Peyer's patch (tissue), 4 donors: ENCODE results near the gene GGT1. TPM values are rescaled to one million over a fixed set of nuclear protein-coding genes. Genes with fewer than 3 reads are reported as not detected.
"Not testable (repeated sequence)": the region's sequence is repeated elsewhere in the genome, so short reads cannot be mapped to it uniquely, and the experiment has no call there.

ENCODE experiments used
- DNase-seq, 3 donors: peaks; one replicate each; pipeline ENCODE4 v3.0.0-alpha.2; 2017 to 2019
- H3K27ac ChIP-seq, 4 donors: fragments of 200-600 bp; sonication (generic); one replicate each; pipeline ENCODE4 v1.5.1; 2016 to 2019
- H3K27me3 ChIP-seq, 2 donors: fragments of 200-600 bp; sonication (generic); one replicate each; pipeline ENCODE4 v1.5.1; 2019
- H3K36me3 ChIP-seq, 3 donors: fragments of 200-600 bp; sonication (generic); one replicate each; pipeline ENCODE4 v1.5.1; 2016 to 2019
- H3K4me1 ChIP-seq, 4 donors: fragments of 200-600 bp; sonication (generic); one replicate each; pipeline ENCODE4 v1.5.1; 2016 to 2019
- H3K4me3 ChIP-seq, 4 donors: fragments of 200-600 bp; sonication (generic); 1 replicate in 3 of 4; 2 replicates in 1 of 4; pipeline ENCODE4 v1.5.1; 2016 to 2019; ENCODE audit warnings: mild to moderate bottlenecking in 1 of 4
- H3K9me3 ChIP-seq, 4 donors: fragments of 200-600 bp; sonication (generic); one replicate each; pipeline ENCODE4 v1.5.1; 2016 to 2019; ENCODE audit warnings: mild to moderate bottlenecking in 1 of 4
- CTCF ChIP-seq, 6 experiments: fragments of 450-650 bp in 4 of 6; fragments of 200-600 bp in 2 of 6; sonication (generic) in 1 of 6; IDR thresholded peaks; one replicate each; pipeline ENCODE4 v1.5.1; 2017 to 2019; ENCODE audit warnings: antibody characterized with exemption in 6 of 6, mild to moderate bottlenecking in 3 of 6, moderate library complexity in 1 of 6
- POLR2A ChIP-seq, 2 donors: fragments of 450-650 bp; IDR thresholded peaks; one replicate each; pipeline ENCODE4 v1.5.1; 2017; ENCODE audit warnings: antibody characterized with exemption in 2 of 2, mild to moderate bottlenecking in 2 of 2, moderate library complexity in 2 of 2
- total RNA-seq, 4 donors: library from RNA; depleted of rRNA; stranded (reverse); fragments of >200 nt; gene quantifications; one replicate each; pipeline ENCODE4 v1.1.0, GENCODE V29; 2016

GGT1 gene
- total RNA-seq, result 100 to 1,000 TPM in 3 of 4 donors, 10 to 100 TPM in 1; 63.5 to 370 (median 238) TPM

- TF ChIP-seq POLR2A (IDR thresholded peaks at IDR 0.05), result peak in 1 of 2 donors; percentile 50
- DNase-seq, H3K9me3 ChIP-seq, H3K27me3 ChIP-seq, H3K36me3 ChIP-seq: not testable (repeated sequence)
- Histone ChIP-seq H3K27ac (peak within 1 kb of the TSS; percentile 17 to 95 (median 66)), H3K4me3 (peak within 1 kb of the TSS in 3 of 4 donors; percentile 4 to 59 (median 44)), H3K4me1 (peaks cover 0 to 20% (median 4%) of the 10 kb centered on the region in 4 donors)
Observed at GRCh38 chr22:24602847-24603769, at the start of gene GGT1. Gene GGT1 (plus strand): TSS chr22:24603193. CDS start chr22:24611082, 7,889 bp downstream.

- Histone ChIP-seq H3K27ac (peak overlapping the region; percentile 87 to 99 (median 96)), H3K36me3 (peaks cover 0 to 25% (median 0%) of the 10 kb centered on the region in 3 donors), H3K27me3 (no peaks in the 10 kb centered on the region), H3K4me3 (peak overlapping the region; percentile 76 to 92 (median 80)), H3K9me3 (no peaks in the 10 kb centered on the region), H3K4me1 (peaks cover 0 to 68% (median 16%) of the 10 kb centered on the region in 4 donors)
- peak in 2 of 3 donors; percentile 69 to 74 for DNase-seq
- TF ChIP-seq CTCF (IDR thresholded peaks at IDR 0.05), result no peak
- TF ChIP-seq POLR2A (IDR thresholded peaks at IDR 0.05), result peak; percentile 60 to 63
Observed at GRCh38 chr22:24553597-24554312, 49.2 kb upstream of the GGT1 start.

GRCh38 chr22:24554313-24555164 lies 48.5 kb upstream of the GGT1 start, which contains the start of gene GUCD1:
Gene GUCD1 (minus strand): TSS chr22:24555138. CDS start chr22:24554991, 147 bp downstream.
- no peaks in the 10 kb centered on the region for H3K27me3 ChIP-seq
- peaks cover 0 to 66% (median 16%) of the 10 kb centered on the region in 4 donors for H3K4me1 ChIP-seq
- DNase-seq, result peak; percentile 29 to 72 (median 65)
- TF ChIP-seq CTCF (IDR thresholded peaks at IDR 0.05) (no peak), POLR2A (IDR thresholded peaks at IDR 0.05) (peak; percentile 96)
- H3K36me3 ChIP-seq, result peaks cover 0 to 27% (median 0%) of the 10 kb centered on the region in 3 donors
- H3K9me3 ChIP-seq, result no peaks in the 10 kb centered on the region
- H3K4me3 ChIP-seq, result peak within 1 kb of the TSS; percentile 76 to 92 (median 80)
- H3K27ac ChIP-seq, result peak within 1 kb of the TSS; percentile 87 to 99 (median 96)

- TF ChIP-seq POLR2A (IDR thresholded peaks at IDR 0.05) (peak; percentile 65 to 67), CTCF (IDR thresholded peaks at IDR 0.05) (peak in 5 of 6 experiments; percentile 5 to 61 (median 21))
- Histone ChIP-seq H3K27me3 (no peaks in the 10 kb centered on the region), H3K4me1 (peaks cover 0 to 64% (median 16%) of the 10 kb centered on the region in 4 donors), H3K36me3 (peaks cover 0 to 30% (median 0%) of the 10 kb centered on the region in 3 donors), H3K27ac (peak within 1 kb of the TSS; percentile 87 to 99 (median 96)), H3K4me3 (peak within 1 kb of the TSS; percentile 76 to 92 (median 80)), H3K9me3 (no peaks in the 10 kb centered on the region)
- DNase-seq, result peak; percentile 99 to 100 (median 100)
Observed at GRCh38 chr22:24555165-24556039, 47.6 kb upstream of the GGT1 start, which contains the start of gene SNRPD3. Gene SNRPD3 (plus strand): TSS chr22:24555999. CDS start chr22:24557675, 1,676 bp downstream.

- Histone ChIP-seq H3K4me3 (no peak overlapping the region), H3K9me3 (no peaks in the 10 kb centered on the region)
Observed at GRCh38 chr22:24559471-24559870, 43.5 kb upstream of the GGT1 start.

More at GRCh38 chr22:24559471-24559870, 43.5 kb upstream of the GGT1 start:
- Histone ChIP-seq H3K27me3 (no peaks in the 10 kb centered on the region), H3K36me3 (peaks cover 0 to 54% (median 0%) of the 10 kb centered on the region in 3 donors), H3K27ac (no peak overlapping the region), H3K4me1 (peaks cover 0 to 41% (median 4%) of the 10 kb centered on the region in 4 donors)
- DNase-seq, result peak in 1 of 3 donors; percentile 13
- TF ChIP-seq CTCF (IDR thresholded peaks at IDR 0.05) (no peak), POLR2A (IDR thresholded peaks at IDR 0.05) (no peak)
